GM18870 (cell line): ENCODE results near the gene SPDEF.

Experiments used
- ATAC-seq: cut with Tn5 transposase; IDR thresholded peaks from one replicate; pipeline ENCODE4 v1.9.1; 2021; ENCODE audit warnings: moderate library complexity; ENCODE audit not compliant: unreplicated experiment

The SPDEF gene

GRCh38 chr6:34546551-34547321 lies 9.4 kb downstream of the SPDEF start:
- ATAC-seq: no peak

DNA sequence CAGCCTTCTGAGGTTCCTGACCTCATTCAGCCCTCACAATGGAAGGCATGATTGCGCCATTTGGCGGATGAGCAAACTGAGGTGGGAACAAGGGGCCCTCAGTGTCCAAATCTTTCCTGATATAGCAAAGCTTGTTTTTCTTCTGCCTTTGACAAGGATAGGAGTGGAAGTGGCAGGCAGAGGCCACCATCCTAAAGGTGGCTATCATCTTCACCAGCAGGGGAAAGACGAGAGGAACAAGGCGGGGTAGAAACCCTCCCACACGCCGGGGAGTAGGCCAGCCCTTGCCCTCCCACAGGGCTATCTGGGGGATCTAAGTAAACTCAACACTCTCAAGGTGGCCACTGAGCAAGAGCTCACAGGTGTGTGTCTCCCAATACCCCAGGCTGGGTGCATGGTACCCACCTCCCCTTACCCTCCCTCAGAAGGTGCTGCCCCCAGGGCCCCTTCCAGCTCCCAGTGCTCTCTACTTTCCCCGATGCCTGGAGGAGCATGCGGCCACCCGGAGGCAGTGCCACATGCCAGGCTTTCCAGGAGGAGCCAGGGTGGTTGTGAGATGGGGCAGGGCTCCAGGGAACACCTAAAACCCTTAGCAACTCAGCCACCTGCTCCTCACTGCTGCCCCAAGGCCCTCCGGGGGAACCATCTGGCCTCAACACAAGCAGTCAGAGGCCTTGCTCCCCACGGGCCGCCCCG lies 11.2 kb downstream of the SPDEF start:
- no peak for ATAC-seq

- no peak for ATAC-seq
These were observed 12.0 kb downstream of the SPDEF start for GRCh38 chr6:34544052-34544604.

- ATAC-seq: no peak
These were observed 12.7 kb downstream of the SPDEF start for GRCh38 chr6:34543421-34543820.

DNA sequence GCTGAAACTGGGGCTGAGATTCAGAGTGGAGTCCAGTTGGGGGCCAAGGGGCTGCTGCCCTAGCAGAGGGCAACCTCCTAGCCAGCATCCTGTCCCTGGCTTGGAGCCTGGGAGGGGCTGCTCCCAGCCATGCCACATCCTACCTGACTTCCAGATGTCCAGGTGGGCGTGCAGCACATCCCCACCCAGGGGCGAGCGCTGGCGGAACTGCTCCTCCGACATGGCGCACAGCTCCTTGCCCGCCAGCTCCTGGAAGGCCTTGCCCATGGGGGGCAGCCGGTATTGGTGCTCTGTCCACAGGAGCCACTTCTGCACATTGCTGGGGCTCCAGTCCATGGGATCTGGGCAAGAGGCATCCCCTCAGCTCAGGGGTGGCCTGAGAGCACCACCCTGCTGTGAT lies 15.3 kb downstream of the SPDEF start:
- ATAC-seq: no peak

DNA sequence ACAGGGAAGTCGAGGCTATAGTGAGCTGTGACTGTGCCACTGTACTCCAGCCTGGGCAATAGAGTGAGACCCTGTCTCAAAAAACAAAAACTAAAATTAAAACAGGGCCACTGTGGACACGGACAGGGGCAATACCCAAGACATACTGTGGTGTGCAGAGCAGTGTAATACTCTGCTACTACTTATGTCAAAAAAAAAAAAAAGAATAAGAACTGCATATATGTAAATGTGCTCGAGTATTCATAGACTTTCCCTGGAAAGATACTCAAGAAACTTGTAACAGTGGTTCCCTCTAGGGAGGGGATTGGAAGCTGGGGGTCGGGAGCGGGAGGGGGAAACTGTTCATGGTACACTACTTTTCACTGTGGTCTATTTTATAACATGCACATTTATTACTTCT lies 15.9 kb downstream of the SPDEF start:
- ATAC-seq: no peak

- ATAC-seq: no peak
These were observed 16.9 kb downstream of the SPDEF start for GRCh38 chr6:34539181-34539580.

GRCh38 chr6:34538581-34538980 lies 17.5 kb downstream of the SPDEF start:
- no peak for ATAC-seq

GRCh38 chr6:34537922-34538550 lies 18.1 kb downstream of the SPDEF start:
- ATAC-seq: no peak

- no peak for ATAC-seq
These were observed 18.9 kb downstream of the SPDEF start for GRCh38 chr6:34536959-34537848.

GRCh38 chr6:34536251-34536958 lies 19.7 kb downstream of the SPDEF start:
- ATAC-seq: no peak

DNA sequence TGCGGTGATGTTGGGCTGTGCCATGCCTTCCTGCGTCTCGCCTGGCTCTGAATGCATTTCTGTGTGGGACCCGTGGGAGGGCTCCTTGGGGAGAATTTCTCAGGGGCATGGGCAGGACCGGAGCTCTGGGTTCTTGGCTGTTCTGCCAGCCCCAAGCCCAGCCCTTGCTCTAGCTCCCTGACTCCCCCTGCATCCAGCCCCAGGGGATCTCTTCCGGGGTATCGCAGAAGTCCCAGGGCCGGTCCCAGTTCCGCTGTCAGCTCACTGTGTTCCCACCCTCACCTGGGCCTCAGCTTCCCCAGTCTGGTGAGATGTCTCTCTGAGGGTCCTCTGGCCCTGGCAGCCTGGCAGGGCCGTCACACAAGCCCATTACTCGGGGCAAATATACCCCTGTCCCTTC lies 20.5 kb downstream of the SPDEF start:
- no peak for ATAC-seq

DNA sequence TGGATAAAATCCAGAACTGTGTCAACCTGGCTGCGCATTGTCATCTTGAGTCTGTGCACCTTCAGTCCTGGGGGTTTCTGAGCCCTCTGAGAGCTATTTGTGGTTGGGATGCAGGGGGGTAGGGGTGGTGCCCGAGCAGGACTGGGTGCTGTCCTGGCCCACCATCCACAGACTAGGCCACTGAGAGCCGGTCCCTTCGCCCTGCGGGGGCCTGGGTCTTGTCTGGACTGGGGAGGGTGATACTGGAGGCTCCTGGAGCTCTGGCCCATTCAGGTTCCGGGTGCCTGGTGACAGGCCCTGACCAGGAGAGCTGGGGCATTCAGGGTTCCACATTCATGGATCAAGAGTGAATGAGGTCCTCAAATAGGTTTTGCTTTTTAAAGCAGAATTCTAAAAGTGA lies 20.9 kb downstream of the SPDEF start:
- no peak for ATAC-seq

DNA sequence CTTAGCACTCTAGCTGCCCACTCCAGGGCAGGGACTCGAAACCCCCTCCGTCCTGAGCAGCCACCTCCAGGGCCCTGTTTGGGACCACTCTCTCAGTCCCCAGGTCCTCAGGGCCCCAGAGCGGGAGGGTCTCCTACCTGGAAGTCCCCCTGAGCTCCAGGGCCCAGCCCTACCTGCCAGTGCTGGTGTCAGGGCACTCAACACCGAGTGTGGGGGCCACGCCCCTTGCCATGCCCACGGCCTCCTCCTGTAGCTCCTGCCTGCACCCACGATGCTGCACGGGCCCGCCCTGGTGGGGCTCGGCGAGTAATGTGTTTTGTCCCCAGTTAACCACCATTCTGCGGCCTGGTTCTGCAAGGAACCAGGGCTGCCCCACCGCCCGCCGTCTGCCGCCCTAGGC lies 21.5 kb downstream of the SPDEF start:
- ATAC-seq: no peak

GRCh38 chr6:34534146-34534545 lies 22.0 kb downstream of the SPDEF start:
- ATAC-seq: no peak

- ATAC-seq: no peak
These were observed 23.9 kb downstream of the SPDEF start for GRCh38 chr6:34532230-34532629.

GRCh38 chr6:34531580-34532201 lies 24.4 kb downstream of the SPDEF start:
- ATAC-seq: no peak

DNA sequence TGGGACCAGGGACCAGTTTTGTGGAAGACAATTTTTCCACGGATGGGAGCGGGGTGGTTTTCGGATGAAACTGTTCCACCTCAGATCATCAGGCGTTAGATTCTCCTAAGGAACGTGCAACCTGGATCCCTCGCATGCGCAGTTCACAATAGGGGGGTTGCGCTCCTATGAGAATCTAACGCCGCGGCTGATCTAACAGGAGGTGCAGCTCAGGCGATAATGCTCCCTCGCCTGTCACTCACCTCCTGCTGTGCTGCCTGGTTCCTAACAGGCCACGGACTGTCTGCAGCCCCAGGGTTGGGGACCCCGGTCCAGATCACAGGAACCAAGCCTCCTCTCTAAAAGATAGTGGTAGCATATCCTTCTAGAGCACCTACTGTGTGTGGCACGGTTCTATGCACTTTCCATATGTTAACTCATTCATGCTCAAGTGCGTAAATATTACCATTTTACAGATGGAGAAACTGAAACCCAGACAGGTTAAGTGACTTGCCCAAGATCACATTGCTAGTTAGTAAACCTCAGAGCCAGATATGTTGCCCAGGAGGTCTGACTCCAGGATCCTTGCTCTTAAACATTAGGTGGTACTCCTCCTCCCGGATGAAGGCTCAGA lies 25.3 kb downstream of the SPDEF start:
- ATAC-seq: no peak

GRCh38 chr6:34529665-34530327 lies 26.3 kb downstream of the SPDEF start:
- no peak for ATAC-seq
